Activated T-cell treated with anti-CD3 and anti-CD28 coated beads, Interleukin-2, amount 50 U/mL, for 24 hours (primary cell): ENCODE measurements around the gene COG4.

Source experiments
- DNase-seq: peaks from one replicate; pipeline ENCODE4 v3.0.0-alpha.2; 2020
- H3K27ac Mint-ChIP-seq: 2 replicates; pipeline ENCODE4 v1.8.0; 2020; ENCODE audit warnings: mild to moderate bottlenecking, mixed read lengths
- H3K27me3 Mint-ChIP-seq: 2 replicates; pipeline ENCODE4 v1.8.0; 2020; ENCODE audit warnings: mixed read lengths
- H3K36me3 Mint-ChIP-seq: 2 replicates; pipeline ENCODE4 v1.8.0; 2020; ENCODE audit warnings: low read depth, mixed read lengths
- H3K4me1 Mint-ChIP-seq: 2 replicates; pipeline ENCODE4 v1.8.0; 2020; ENCODE audit warnings: low read depth, mixed read lengths
- H3K4me3 Mint-ChIP-seq: 2 replicates; pipeline ENCODE4 v1.8.0; 2020; ENCODE audit warnings: mild to moderate bottlenecking, moderate library complexity, mixed read lengths
- H3K9me3 Mint-ChIP-seq: 2 replicates; pipeline ENCODE4 v1.8.0; 2020; ENCODE audit warnings: mixed read lengths

Gene COG4

GRCh38 chr16:70511833-70512232 lies 11.5 kb downstream of the COG4 start:
- H3K9me3 Mint-ChIP-seq: no peaks in the 10 kb centered on the region
- H3K27me3 Mint-ChIP-seq: no peaks in the 10 kb centered on the region
- peaks cover 6% of the 10 kb centered on the region for H3K4me1 Mint-ChIP-seq
- DNase-seq: no peak
- H3K36me3 Mint-ChIP-seq: peaks cover 75% of the 10 kb centered on the region
- no peak overlapping the region for H3K27ac Mint-ChIP-seq
- H3K4me3 Mint-ChIP-seq: no peak overlapping the region

- peaks cover 66% of the 10 kb centered on the region for H3K36me3 Mint-ChIP-seq
- H3K4me3 Mint-ChIP-seq: no peak overlapping the region
- H3K27me3 Mint-ChIP-seq: no peaks in the 10 kb centered on the region
- H3K4me1 Mint-ChIP-seq: peaks cover 6% of the 10 kb centered on the region
- H3K27ac Mint-ChIP-seq: peak overlapping the region; percentile 37
- DNase-seq: no peak
- H3K9me3 Mint-ChIP-seq: no peaks in the 10 kb centered on the region
Observed at GRCh38 chr16:70510216-70510615, 13.1 kb downstream of the COG4 start.

- H3K4me3 Mint-ChIP-seq: no peak overlapping the region
- no peak for DNase-seq
- peaks cover 65% of the 10 kb centered on the region for H3K36me3 Mint-ChIP-seq
- no peaks in the 10 kb centered on the region for H3K9me3 Mint-ChIP-seq
- peak overlapping the region; percentile 76 for H3K27ac Mint-ChIP-seq
- H3K4me1 Mint-ChIP-seq: peaks cover 6% of the 10 kb centered on the region
- H3K27me3 Mint-ChIP-seq: no peaks in the 10 kb centered on the region
Observed at GRCh38 chr16:70508752-70509151, 14.6 kb downstream of the COG4 start.

GRCh38 chr16:70496513-70496912 lies 26.8 kb downstream of the COG4 start:
- Mint-ChIP-seq H3K36me3 (peaks cover 72% of the 10 kb centered on the region), H3K4me3 (no peak overlapping the region)

GRCh38 chr16:70495425-70496182 lies 27.8 kb downstream of the COG4 start:
- peaks cover 65% of the 10 kb centered on the region for H3K36me3 Mint-ChIP-seq
- peaks cover 25% of the 10 kb centered on the region for H3K4me1 Mint-ChIP-seq
- peak overlapping the region; percentile 55 for H3K27ac Mint-ChIP-seq
- H3K4me3 Mint-ChIP-seq: no peak overlapping the region
- H3K27me3 Mint-ChIP-seq: no peaks in the 10 kb centered on the region
- DNase-seq: no peak
- no peaks in the 10 kb centered on the region for H3K9me3 Mint-ChIP-seq

More at GRCh38 chr16:70496513-70496912, 26.8 kb downstream of the COG4 start:
- DNase-seq: no peak
- H3K27me3 Mint-ChIP-seq: no peaks in the 10 kb centered on the region
- H3K27ac Mint-ChIP-seq: peak overlapping the region; percentile 55
- H3K4me1 Mint-ChIP-seq: peaks cover 25% of the 10 kb centered on the region
- H3K9me3 Mint-ChIP-seq: no peaks in the 10 kb centered on the region

GRCh38 chr16:70494777-70495176 lies 28.6 kb downstream of the COG4 start:
- Mint-ChIP-seq H3K36me3 (peaks cover 67% of the 10 kb centered on the region), H3K9me3 (no peaks in the 10 kb centered on the region), H3K27ac (peak overlapping the region; percentile 16), H3K4me3 (no peak overlapping the region), H3K4me1 (peaks cover 25% of the 10 kb centered on the region), H3K27me3 (no peaks in the 10 kb centered on the region)
- no peak for DNase-seq

- Mint-ChIP-seq H3K27me3 (no peaks in the 10 kb centered on the region), H3K4me3 (no peak overlapping the region), H3K27ac (peak overlapping the region; percentile 16), H3K4me1 (peaks cover 25% of the 10 kb centered on the region), H3K36me3 (peaks cover 70% of the 10 kb centered on the region), H3K9me3 (no peaks in the 10 kb centered on the region)
- no peak for DNase-seq
Observed at GRCh38 chr16:70494202-70494770, 29.1 kb downstream of the COG4 start.

- peaks cover 25% of the 10 kb centered on the region for H3K4me1 Mint-ChIP-seq
- DNase-seq: no peak
- peaks cover 68% of the 10 kb centered on the region for H3K36me3 Mint-ChIP-seq
- H3K4me3 Mint-ChIP-seq: no peak overlapping the region
- H3K27me3 Mint-ChIP-seq: no peaks in the 10 kb centered on the region
- H3K27ac Mint-ChIP-seq: peak overlapping the region; percentile 66
- no peaks in the 10 kb centered on the region for H3K9me3 Mint-ChIP-seq
Observed at GRCh38 chr16:70493802-70494201, 29.6 kb downstream of the COG4 start.

GRCh38 chr16:70490261-70490660 lies 33.1 kb downstream of the COG4 start:
- H3K27me3 Mint-ChIP-seq: no peaks in the 10 kb centered on the region
- peaks cover 16% of the 10 kb centered on the region for H3K4me1 Mint-ChIP-seq
- peaks cover 43% of the 10 kb centered on the region for H3K36me3 Mint-ChIP-seq
- DNase-seq: no peak
- H3K9me3 Mint-ChIP-seq: no peaks in the 10 kb centered on the region
- H3K27ac Mint-ChIP-seq: no peak overlapping the region
- no peak overlapping the region for H3K4me3 Mint-ChIP-seq

- no peaks in the 10 kb centered on the region for H3K27me3 Mint-ChIP-seq
- peaks cover 50% of the 10 kb centered on the region for H3K36me3 Mint-ChIP-seq
- H3K4me3 Mint-ChIP-seq: no peak overlapping the region
- no peak for DNase-seq
- no peak overlapping the region for H3K27ac Mint-ChIP-seq
- no peaks in the 10 kb centered on the region for H3K4me1 Mint-ChIP-seq
- H3K9me3 Mint-ChIP-seq: no peaks in the 10 kb centered on the region
Observed at GRCh38 chr16:70484867-70485266, 38.5 kb downstream of the COG4 start.

- peak overlapping the region; percentile 81 for H3K27ac Mint-ChIP-seq
Observed at GRCh38 chr16:70483426-70483825, 39.9 kb downstream of the COG4 start.

GRCh38 chr16:70482624-70483023 lies 40.7 kb downstream of the COG4 start:
- Mint-ChIP-seq H3K4me3 (no peak overlapping the region), H3K27me3 (no peaks in the 10 kb centered on the region), H3K4me1 (peaks cover 12% of the 10 kb centered on the region), H3K27ac (peak overlapping the region; percentile 81), H3K9me3 (no peaks in the 10 kb centered on the region), H3K36me3 (peaks cover 67% of the 10 kb centered on the region)
- no peak for DNase-seq

More at GRCh38 chr16:70483426-70483825, 39.9 kb downstream of the COG4 start:
- Mint-ChIP-seq H3K9me3 (no peaks in the 10 kb centered on the region), H3K27me3 (no peaks in the 10 kb centered on the region), H3K4me1 (peaks cover 6% of the 10 kb centered on the region), H3K4me3 (no peak overlapping the region), H3K36me3 (peaks cover 59% of the 10 kb centered on the region)
- DNase-seq: no peak

- no peaks in the 10 kb centered on the region for H3K9me3 Mint-ChIP-seq
- H3K27ac Mint-ChIP-seq: peak overlapping the region; percentile 81
- peaks cover 18% of the 10 kb centered on the region for H3K4me1 Mint-ChIP-seq
- no peaks in the 10 kb centered on the region for H3K27me3 Mint-ChIP-seq
- no peak overlapping the region for H3K4me3 Mint-ChIP-seq
- H3K36me3 Mint-ChIP-seq: peaks cover 72% of the 10 kb centered on the region
- DNase-seq: no peak
Observed at GRCh38 chr16:70481929-70482536, 41.3 kb downstream of the COG4 start.

- Mint-ChIP-seq H3K4me3 (no peak overlapping the region), H3K27me3 (no peaks in the 10 kb centered on the region), H3K9me3 (no peaks in the 10 kb centered on the region), H3K36me3 (peaks cover 76% of the 10 kb centered on the region), H3K27ac (peak overlapping the region; percentile 51), H3K4me1 (peaks cover 31% of the 10 kb centered on the region)
- DNase-seq: no peak
Observed at GRCh38 chr16:70480127-70481105, 42.9 kb downstream of the COG4 start.
